GM21576 (cell line): ENCODE data around the gene CAPN15.
A peak's percentile ranks its signal among the peaks of the same experiment; 100 is the strongest.
"Not testable (repeated sequence)": the region's sequence is repeated elsewhere in the genome, so short reads cannot be mapped to it uniquely, and the experiment has no call there.

Source experiments
- ATAC-seq: cut with Tn5 transposase; IDR thresholded peaks from one replicate; pipeline ENCODE4 v1.9.1; 2021; ENCODE audit warnings: mild to moderate bottlenecking, moderate library complexity; ENCODE audit not compliant: unreplicated experiment

The CAPN15 gene

GRCh38 chr16:588889-589657 is 61.6 kb downstream of the CAPN15 start:
- peak; percentile 70 for ATAC-seq

- ATAC-seq, result peak; percentile 65
These were observed 62.2 kb downstream of the CAPN15 start, which contains the start of gene RAB40C for GRCh38 chr16:589658-590187. TSS of gene RAB40C (plus strand) at chr16:590066. CDS start at chr16:590292, 226 bp downstream.

- no peak for ATAC-seq
These were observed 62.8 kb downstream of the CAPN15 start for GRCh38 chr16:590188-590814.

- ATAC-seq, result no peak
These were observed 63.3 kb downstream of the CAPN15 start for GRCh38 chr16:590815-591200.

GRCh38 chr16:591231-591630 is 63.7 kb downstream of the CAPN15 start:
- no peak for ATAC-seq

- no peak for ATAC-seq
These were observed 64.5 kb downstream of the CAPN15 start for GRCh38 chr16:591892-592517.

- ATAC-seq, result no peak
These were observed 65.2 kb downstream of the CAPN15 start for GRCh38 chr16:592518-593306.

GRCh38 chr16:593406-593805 is 65.9 kb downstream of the CAPN15 start:
- no peak for ATAC-seq

- no peak for ATAC-seq
These were observed 66.3 kb downstream of the CAPN15 start for GRCh38 chr16:593807-594206.

- ATAC-seq, result no peak
These were observed 67.6 kb downstream of the CAPN15 start for GRCh38 chr16:595094-595528.

GRCh38 chr16:595942-596735 is 68.6 kb downstream of the CAPN15 start:
- ATAC-seq, result no peak

GRCh38 chr16:596736-597060 is 69.2 kb downstream of the CAPN15 start:
- ATAC-seq, result no peak

GRCh38 chr16:597655-598054 is 70.1 kb downstream of the CAPN15 start:
- ATAC-seq, result not testable (repeated sequence)

GRCh38 chr16:598823-599739 is 71.6 kb downstream of the CAPN15 start:
- ATAC-seq, result no peak

- ATAC-seq, result no peak
These were observed 73.3 kb downstream of the CAPN15 start for GRCh38 chr16:600781-601180.

- no peak for ATAC-seq
These were observed 76.4 kb downstream of the CAPN15 start for GRCh38 chr16:603933-604332.
